ENCODE results near the gene TRDMT1.

TRDMT1 gene

GRCh38 chr10:17109046-17109445 is 92.4 kb downstream of the TRDMT1 start:
- Histone ChIP-seq H3K36me3 (ENCODE audit: insufficient read depth, low read length) (no peaks in the 10 kb centered on the region), H3K9me3 (ENCODE audit: low read length) (no peaks in the 10 kb centered on the region), H3K27ac (ENCODE audit: low read depth, low read length) (no peak overlapping the region), H3K4me1 (ENCODE audit: insufficient read depth, low read length) (no peaks in the 10 kb centered on the region), H3K4me3 (ENCODE audit: low read depth in 1 of 2, low read length in 2 of 2) (no peak overlapping the region), H3K9ac (ENCODE audit: low read length) (no peak overlapping the region), H3K27me3 (ENCODE audit: control insufficient read depth in 1 of 2, insufficient read depth in 2 of 2, low read length in 2 of 2) (no peaks in the 10 kb centered on the region)

GRCh38 chr10:17106991-17107390 is 94.5 kb downstream of the TRDMT1 start:
- no peaks in the 10 kb centered on the region for H3K4me1 ChIP-seq (ENCODE audit: insufficient read depth, low read length)
- no peak overlapping the region for H3K9ac ChIP-seq (ENCODE audit: low read length)
- no peaks in the 10 kb centered on the region for H3K9me3 ChIP-seq (ENCODE audit: low read length)
- no peak overlapping the region for H3K27ac ChIP-seq (ENCODE audit: low read depth, low read length)
- H3K36me3 ChIP-seq (ENCODE audit: insufficient read depth, low read length), result no peaks in the 10 kb centered on the region
- no peak overlapping the region for H3K4me3 ChIP-seq (ENCODE audit: low read depth in 1 of 2, low read length in 2 of 2)
- no peaks in the 10 kb centered on the region for H3K27me3 ChIP-seq (ENCODE audit: control insufficient read depth in 1 of 2, insufficient read depth in 2 of 2, low read length in 2 of 2)

- Histone ChIP-seq H3K9ac (ENCODE audit: low read length) (no peak overlapping the region), H3K27ac (ENCODE audit: low read depth, low read length) (no peak overlapping the region), H3K4me1 (ENCODE audit: insufficient read depth, low read length) (no peaks in the 10 kb centered on the region), H3K36me3 (ENCODE audit: insufficient read depth, low read length) (no peaks in the 10 kb centered on the region), H3K9me3 (ENCODE audit: low read length) (no peaks in the 10 kb centered on the region), H3K4me3 (ENCODE audit: low read depth in 1 of 2, low read length in 2 of 2) (no peak overlapping the region), H3K27me3 (ENCODE audit: control insufficient read depth in 1 of 2, insufficient read depth in 2 of 2, low read length in 2 of 2) (no peaks in the 10 kb centered on the region)
Measured at GRCh38 chr10:17101910-17102266, 99.6 kb downstream of the TRDMT1 start.

- Histone ChIP-seq H3K27me3 (ENCODE audit: control insufficient read depth in 1 of 2, insufficient read depth in 2 of 2, low read length in 2 of 2) (no peaks in the 10 kb centered on the region), H3K9me3 (ENCODE audit: low read length) (no peaks in the 10 kb centered on the region), H3K4me3 (ENCODE audit: low read depth in 1 of 2, low read length in 2 of 2) (no peak overlapping the region), H3K9ac (ENCODE audit: low read length) (no peak overlapping the region), H3K4me1 (ENCODE audit: insufficient read depth, low read length) (no peaks in the 10 kb centered on the region), H3K27ac (ENCODE audit: low read depth, low read length) (no peak overlapping the region), H3K36me3 (ENCODE audit: insufficient read depth, low read length) (no peaks in the 10 kb centered on the region)
Measured at GRCh38 chr10:17101257-17101909, 100.1 kb downstream of the TRDMT1 start.

GRCh38 chr10:17100586-17100985 is 100.9 kb downstream of the TRDMT1 start:
- no peak overlapping the region for H3K27ac ChIP-seq (ENCODE audit: low read depth, low read length)

GRCh38 chr10:17098012-17098411 is 103.5 kb downstream of the TRDMT1 start:
- Histone ChIP-seq H3K27ac (ENCODE audit: low read depth, low read length) (no peak overlapping the region), H3K36me3 (ENCODE audit: insufficient read depth, low read length) (no peaks in the 10 kb centered on the region), H3K9ac (ENCODE audit: low read length) (no peak overlapping the region)

More at GRCh38 chr10:17100586-17100985, 100.9 kb downstream of the TRDMT1 start:
- H3K4me1 ChIP-seq (ENCODE audit: insufficient read depth, low read length), result no peaks in the 10 kb centered on the region
- H3K27me3 ChIP-seq (ENCODE audit: control insufficient read depth in 1 of 2, insufficient read depth in 2 of 2, low read length in 2 of 2), result no peaks in the 10 kb centered on the region
- H3K36me3 ChIP-seq (ENCODE audit: insufficient read depth, low read length), result no peaks in the 10 kb centered on the region
- no peaks in the 10 kb centered on the region for H3K9me3 ChIP-seq (ENCODE audit: low read length)
- no peak overlapping the region for H3K9ac ChIP-seq (ENCODE audit: low read length)
- H3K4me3 ChIP-seq (ENCODE audit: low read depth in 1 of 2, low read length in 2 of 2), result no peak overlapping the region

More at GRCh38 chr10:17098012-17098411, 103.5 kb downstream of the TRDMT1 start:
- H3K27me3 ChIP-seq (ENCODE audit: control insufficient read depth in 1 of 2, insufficient read depth in 2 of 2, low read length in 2 of 2), result no peaks in the 10 kb centered on the region
- no peaks in the 10 kb centered on the region for H3K9me3 ChIP-seq (ENCODE audit: low read length)
- H3K4me1 ChIP-seq (ENCODE audit: insufficient read depth, low read length), result peaks cover 4% of the 10 kb centered on the region
- H3K4me3 ChIP-seq (ENCODE audit: low read depth in 1 of 2, low read length in 2 of 2), result no peak overlapping the region
